K562 (cell line): ENCODE data around the gene NR2F1.

Source experiments
- FOXJ3 ChIP-seq: sonication (generic); formaldehyde crosslinking; IDR thresholded peaks from 2 replicates; pipeline ENCODE4 v1.4.0; 2020; ENCODE audit warnings: mild to moderate bottlenecking, missing genetic modification reagents
- GABPB1 ChIP-seq: sonication (generic); formaldehyde crosslinking; IDR thresholded peaks from 2 replicates; pipeline ENCODE4 v1.8.0; 2022; ENCODE audit warnings: mild to moderate bottlenecking, missing genetic modification reagents
- SNRNP70 ChIP-seq: fragments of 200-400 bp; formaldehyde crosslinking; optimal IDR thresholded peaks from 2 replicates; pipeline ENCODE3; 2017; ENCODE audit warnings: low read depth, low read length
- ZNF324 ChIP-seq: fragments of 250-450 bp; sonication (Bioruptor Pico); IDR thresholded peaks from 2 replicates; pipeline ENCODE4 v1.4.0; 2020; ENCODE audit warnings: mild to moderate bottlenecking
- TF ChIP-seq, protein P1 (sequence below): fragments of 250-450 bp; sonication (Bioruptor Pico); IDR thresholded peaks from 2 replicates; pipeline ENCODE4 v1.5.0; 2020; ENCODE audit warnings: mild to moderate bottlenecking, borderline replicate concordance

DNA sequence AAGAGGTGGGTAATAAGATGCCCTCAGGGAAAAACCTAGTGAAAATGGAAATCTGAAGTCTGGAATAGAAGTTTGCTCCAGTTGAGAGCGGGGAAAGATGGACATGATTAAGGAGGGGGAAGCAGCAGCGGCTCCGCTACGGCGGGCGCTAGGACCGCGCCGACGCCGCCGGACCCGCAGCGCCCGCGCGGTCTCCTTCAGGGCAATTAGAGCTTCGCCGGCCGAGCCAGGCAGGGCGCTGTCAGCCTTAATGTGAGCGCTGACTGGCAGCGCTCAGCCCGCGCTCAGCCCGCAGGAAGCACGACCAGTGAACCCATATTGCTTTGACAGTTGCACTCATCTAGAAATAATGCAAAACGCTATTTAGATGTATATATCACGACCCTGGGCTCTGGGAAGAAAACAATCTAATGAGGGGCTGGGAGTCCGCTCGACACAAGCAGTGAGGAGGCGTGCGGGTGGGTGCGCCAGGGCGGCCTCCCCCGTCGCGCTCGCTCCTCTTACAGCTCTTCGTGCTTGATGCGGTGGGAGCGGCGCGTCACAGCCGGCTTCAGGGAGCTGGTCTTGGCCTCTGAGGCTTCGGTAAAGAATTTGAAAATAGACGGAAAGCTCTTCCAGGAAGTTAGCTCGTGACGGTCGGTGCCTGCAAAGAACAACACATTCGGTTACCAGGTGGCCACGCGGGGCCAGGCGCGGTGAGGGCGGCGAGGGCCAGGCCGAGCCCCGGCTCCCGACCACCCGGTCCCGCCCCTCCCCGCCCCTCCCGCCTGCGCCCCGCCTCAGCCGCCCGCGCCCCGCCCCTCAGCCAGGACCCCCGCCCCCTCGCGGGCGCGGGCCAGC is 37.7 kb downstream of the NR2F1 start:
- TF ChIP-seq, protein P1, sequence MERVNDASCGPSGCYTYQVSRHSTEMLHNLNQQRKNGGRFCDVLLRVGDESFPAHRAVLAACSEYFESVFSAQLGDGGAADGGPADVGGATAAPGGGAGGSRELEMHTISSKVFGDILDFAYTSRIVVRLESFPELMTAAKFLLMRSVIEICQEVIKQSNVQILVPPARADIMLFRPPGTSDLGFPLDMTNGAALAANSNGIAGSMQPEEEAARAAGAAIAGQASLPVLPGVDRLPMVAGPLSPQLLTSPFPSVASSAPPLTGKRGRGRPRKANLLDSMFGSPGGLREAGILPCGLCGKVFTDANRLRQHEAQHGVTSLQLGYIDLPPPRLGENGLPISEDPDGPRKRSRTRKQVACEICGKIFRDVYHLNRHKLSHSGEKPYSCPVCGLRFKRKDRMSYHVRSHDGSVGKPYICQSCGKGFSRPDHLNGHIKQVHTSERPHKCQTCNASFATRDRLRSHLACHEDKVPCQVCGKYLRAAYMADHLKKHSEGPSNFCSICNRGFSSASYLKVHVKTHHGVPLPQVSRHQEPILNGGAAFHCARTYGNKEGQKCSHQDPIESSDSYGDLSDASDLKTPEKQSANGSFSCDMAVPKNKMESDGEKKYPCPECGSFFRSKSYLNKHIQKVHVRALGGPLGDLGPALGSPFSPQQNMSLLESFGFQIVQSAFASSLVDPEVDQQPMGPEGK (CRISPR knock-in tag) = no peak
- TF ChIP-seq GABPB1 = no peak
- TF ChIP-seq ZNF324 (CRISPR knock-in tag) = no peak
- TF ChIP-seq FOXJ3 (CRISPR knock-in tag) = no peak
- TF ChIP-seq SNRNP70 = no peak
